ENCODE measurements around the gene OTUD5.
"Not testable (repeated sequence)": the region's sequence is repeated elsewhere in the genome, so short reads cannot be mapped to it uniquely, and the experiment has no call there.

OTUD5 gene

DNA sequence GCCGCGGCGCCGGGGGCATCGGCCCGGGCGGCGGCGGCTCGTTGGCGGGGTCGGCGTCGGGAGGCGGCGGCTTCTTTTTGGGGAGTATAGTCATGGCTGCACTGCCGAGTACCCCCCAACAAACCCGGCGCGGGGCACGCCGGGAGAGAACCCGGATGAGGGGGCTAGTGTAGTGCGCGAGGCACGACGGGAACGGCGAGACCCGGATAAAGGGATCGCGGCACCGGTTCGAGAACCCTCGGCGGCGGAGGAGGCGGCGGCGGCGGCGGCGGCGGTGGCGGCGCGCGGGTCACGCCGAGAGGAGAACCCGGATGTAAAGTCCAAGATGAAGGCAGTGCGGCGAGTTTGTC lies at the start of gene OTUD5:
Gene OTUD5, minus strand, starts transcription at position 131 of the 350 bp plus-strand sequence. Its CDS starts 37 bp downstream, at position 94.
- DNase-seq = peak; percentile 72

DNA sequence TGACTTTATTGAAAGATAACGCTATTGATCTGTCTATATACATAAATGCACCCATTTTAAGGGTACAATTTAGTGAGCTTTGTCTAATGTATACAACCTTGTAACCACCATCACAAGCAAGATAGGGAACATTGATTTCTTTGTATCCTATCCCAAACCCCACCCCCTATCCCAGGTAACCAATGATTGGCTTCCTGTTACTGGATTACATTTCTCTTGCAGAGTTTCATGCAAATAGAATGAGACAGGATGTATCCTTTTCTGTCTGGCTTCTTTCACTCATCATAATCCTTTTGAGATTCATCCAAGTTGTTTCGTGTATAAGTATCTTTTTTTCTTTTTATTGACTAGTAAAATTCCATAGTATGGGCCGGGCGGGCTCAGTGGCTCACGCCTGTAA lies 46.3 kb upstream of the OTUD5 start:
- DNase-seq = no peak

- DNase-seq = peak; percentile 75
Observed at GRCh38 chrX:49002091-49002935, 44.9 kb upstream of the OTUD5 start, which contains the start of gene GRIPAP1. GRIPAP1 (minus strand) TSS chrX:49002264; CDS start chrX:49002229, 35 bp downstream.

DNA sequence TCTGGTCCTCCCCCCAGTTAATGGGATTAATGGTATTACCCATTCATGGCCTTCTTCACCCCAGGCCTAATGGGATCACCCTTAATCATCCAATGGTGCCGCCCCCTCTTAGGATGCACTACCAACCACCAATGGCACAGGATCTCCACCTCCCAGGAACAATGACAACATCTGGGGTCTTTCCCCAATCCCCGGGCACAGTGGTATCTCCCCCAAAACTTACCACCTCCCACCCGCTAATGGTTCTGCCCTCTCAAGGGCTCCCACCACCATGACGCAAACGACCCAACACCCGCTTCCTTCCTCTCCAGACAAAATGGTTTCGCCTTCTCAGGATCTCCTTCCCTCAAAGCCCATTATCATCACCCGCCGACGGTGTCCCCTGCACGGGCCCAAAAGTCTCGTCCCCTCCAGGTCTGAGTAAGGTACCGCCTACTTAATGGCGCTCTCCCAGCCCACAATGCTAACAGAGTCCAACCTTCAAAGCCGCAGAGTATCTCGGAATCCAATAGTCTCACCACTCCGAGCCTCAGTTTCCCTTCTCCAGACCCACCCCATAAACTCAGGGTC lies 44.2 kb upstream of the OTUD5 start:
- DNase-seq = peak; percentile 25

GRCh38 chrX:49000636-49001035 lies 43.2 kb upstream of the OTUD5 start:
- no peak for DNase-seq

- no peak for DNase-seq
Observed at GRCh38 chrX:48999030-48999429, 41.6 kb upstream of the OTUD5 start.

GRCh38 chrX:48998391-48998790 lies 41.0 kb upstream of the OTUD5 start:
- no peak for DNase-seq

DNA sequence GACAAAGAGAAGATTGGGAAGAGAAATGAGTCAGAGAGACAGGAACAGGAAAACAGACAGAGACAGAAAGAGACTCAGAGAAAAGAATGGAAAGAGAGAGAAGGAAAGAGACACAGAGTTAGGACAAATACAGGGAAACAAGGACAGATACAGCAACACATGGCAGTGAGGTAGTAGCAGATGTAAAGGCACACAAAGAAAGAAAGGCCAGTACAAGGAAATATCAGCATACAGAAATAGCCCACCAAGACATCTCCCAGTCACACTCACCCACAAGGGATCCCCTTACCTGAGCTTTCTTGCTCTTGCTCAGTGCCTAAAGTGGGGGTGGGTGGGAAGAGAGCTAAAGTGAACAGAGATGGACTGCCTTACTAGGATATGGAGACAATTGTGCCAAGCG lies 40.5 kb upstream of the OTUD5 start:
- DNase-seq = no peak

- no peak for DNase-seq
Observed at GRCh38 chrX:48997455-48997854, 40.0 kb upstream of the OTUD5 start.

DNA sequence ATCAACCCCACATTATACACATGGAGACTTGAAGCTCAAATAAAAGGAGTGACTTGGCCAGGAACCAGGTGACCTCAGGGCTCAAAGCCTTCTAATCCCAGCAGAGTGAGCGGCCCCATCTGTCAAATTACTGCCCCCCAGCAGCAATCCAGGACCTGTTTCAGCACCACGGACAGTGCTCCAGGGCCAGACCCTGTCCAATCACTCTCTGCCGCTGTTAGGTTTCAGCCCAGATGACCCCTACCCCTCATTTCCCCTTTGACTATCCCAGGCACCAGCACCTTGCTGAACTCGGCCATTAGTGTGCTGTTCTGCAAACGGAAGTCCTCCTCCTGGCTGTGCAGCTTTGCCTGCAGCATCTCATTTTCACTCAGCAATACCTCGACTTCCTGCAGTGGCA lies 39.6 kb upstream of the OTUD5 start:
- no peak for DNase-seq

DNA sequence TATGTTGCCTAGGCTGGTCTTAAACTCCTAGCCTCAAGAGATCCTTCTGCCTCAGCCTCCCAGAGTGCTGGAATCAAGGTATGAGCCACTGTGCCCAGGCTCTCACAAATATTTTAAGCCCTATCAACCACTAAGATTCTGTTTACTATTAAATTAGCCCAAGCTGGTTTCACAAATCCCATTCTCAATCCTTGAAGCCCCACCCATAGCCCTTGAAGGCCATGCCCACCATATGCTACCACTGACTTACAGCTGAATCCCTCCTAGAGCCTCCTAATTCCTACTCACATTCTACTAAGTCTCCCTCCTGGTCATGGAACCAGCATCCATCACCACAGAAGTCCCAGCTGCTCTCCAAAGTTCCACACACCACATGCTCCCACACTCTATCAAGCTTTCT lies 34.9 kb upstream of the OTUD5 start:
- no peak for DNase-seq

DNA sequence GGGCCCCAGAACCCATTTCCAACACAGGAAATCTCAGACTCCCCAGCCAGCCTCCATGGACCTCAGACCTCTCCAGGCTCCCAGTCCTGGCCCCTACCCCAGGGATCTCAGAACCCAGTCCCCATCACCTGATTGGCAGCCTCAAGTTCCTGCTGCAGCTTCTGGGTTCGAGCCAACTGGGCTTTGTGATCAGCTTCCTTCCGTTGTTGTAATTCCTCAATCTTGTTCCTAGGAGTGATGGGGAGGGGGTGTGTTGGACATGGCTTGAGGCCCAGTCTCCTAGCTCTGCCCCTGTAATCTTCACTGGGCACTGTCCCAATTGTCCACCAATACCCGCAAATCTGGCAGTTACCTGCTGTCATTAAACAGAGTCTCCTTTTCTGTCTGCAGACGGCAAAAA lies 32.1 kb upstream of the OTUD5 start:
- DNase-seq = no peak

DNA sequence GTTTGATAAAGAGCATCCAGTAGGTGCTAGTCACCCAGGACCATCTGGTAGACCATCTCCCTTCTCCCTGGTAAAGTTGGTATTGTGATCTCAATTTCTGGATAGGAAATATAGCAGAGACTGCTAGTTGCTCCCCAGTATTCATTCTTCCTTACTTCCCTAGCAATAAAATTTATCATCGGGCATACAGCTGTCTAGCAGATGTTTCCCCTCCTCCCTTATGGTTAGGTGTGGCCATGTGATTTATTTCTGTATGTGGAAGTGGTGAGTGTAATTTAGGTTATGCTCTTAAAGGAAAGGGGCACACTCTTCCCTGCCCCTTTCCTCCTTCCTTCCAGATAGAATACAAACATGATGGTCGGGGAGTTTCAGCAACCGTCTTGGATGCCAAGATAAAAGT lies 26.5 kb upstream of the OTUD5 start:
- DNase-seq = no peak

- no peak for DNase-seq
Observed at GRCh38 chrX:48983081-48983480, 25.7 kb upstream of the OTUD5 start.

GRCh38 chrX:48981178-48981577 lies 23.8 kb upstream of the OTUD5 start:
- no peak for DNase-seq

DNA sequence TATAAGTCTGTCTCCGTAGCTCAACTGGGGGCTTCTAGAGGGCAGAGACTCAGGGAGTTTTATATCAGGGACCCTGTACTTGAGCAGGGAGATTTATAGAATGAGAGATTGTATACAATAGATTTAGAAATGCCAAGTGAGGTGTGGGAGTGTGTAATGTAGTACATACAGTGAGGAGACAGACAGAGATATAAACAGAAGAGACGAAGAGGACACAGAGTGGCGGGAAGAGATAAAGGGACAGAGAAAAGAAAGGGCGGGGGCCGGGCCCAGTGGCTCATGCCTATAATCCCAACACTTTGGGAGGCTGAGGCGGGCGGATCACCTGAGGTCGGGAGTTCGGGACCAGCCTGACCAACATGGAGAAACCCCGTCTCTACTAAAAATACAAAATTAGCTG lies 22.9 kb upstream of the OTUD5 start:
- DNase-seq = not testable (repeated sequence)

DNA sequence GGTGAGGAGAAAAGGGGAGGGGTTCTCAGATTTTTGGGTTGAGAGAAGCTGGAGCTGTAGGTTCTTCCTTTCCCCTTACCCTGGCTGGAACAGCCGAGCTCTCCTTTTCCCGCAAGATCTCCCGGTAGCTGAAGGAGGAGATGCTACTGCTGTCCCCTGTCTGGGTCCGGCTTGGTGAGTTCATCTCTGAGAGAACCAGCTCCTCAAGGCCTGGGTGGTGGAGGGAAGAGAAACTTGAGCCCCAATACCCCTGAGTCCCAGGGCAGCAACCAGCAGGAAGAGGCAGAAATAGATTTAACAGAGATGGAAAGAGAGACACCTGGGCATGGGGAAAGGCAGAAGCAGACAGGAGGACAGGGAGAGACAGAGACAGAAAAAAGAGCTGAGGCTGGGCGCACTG lies 20.8 kb upstream of the OTUD5 start:
- DNase-seq = no peak

DNA sequence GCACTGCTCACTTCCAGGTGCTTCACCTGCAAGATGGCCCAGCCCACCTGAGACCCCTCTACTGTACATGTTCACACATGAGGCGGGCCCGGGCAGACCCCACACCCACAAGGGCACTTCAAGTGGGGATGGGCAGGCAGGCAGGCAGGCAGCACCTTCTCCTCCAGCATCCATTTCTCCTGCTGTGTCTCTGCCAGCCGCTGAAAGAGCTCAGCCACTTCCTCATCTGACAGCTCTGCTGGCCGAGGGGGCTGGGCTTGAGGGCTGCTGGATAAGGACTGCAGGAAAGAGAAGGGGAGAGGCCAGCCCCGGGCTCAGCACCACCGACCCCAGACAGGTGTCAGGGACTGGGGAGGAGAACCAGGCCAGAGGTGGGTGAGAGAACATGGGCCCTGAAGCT lies 18.7 kb upstream of the OTUD5 start:
- DNase-seq = no peak

- DNase-seq = no peak
Observed at GRCh38 chrX:48975541-48975940, 18.1 kb upstream of the OTUD5 start.

GRCh38 chrX:48975041-48975440 lies 17.6 kb upstream of the OTUD5 start:
- DNase-seq = no peak

DNA sequence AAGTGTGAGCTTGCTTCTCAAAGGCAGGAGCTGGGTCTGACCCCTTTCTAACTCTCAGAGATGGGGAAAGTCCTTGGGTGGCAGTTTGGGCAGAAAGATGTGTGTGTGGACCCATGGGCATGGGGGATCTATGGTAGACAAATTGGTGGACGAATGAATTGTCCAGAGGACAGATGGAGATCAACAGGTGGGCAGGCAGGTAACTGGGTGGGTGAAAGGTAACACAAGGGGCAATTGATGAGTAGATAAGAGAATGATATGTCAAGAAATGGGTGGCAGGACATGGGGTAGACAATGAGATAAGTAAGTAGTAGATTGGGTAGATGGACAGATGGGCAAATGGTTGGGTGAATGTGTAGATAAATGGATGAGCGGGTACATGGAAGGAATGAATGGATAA lies 17.2 kb upstream of the OTUD5 start:
- DNase-seq = no peak

DNA sequence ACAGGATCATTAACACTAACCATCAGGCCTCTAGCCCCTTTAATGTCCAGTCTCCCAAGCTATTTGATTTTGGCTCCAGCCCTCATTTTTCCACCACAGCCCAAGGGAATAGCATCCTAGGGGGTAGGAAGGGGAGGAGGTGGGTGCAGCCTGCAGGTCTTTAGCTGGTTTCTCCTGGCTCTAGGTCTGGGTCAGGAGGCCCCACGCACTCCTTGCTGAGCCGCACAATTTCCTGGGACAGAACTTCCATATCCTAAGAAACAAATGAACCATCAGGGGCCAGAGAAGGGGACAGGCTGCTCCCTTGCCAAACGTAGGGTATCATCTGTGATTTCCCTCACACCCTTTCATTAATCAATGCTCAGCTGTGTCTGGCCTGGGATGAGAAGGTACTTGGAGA lies 16.6 kb upstream of the OTUD5 start:
- no peak for DNase-seq

GRCh38 chrX:48972220-48973164 lies 15.1 kb upstream of the OTUD5 start:
- no peak for DNase-seq
